ENCODE data around the gene KLHL17. TPM values are rescaled to one million over a fixed set of nuclear protein-coding genes. Genes with fewer than 3 reads are reported as not detected.

The KLHL17 gene
- total RNA-seq, 1 donor from 2014 or later = 15.1 TPM

DNA sequence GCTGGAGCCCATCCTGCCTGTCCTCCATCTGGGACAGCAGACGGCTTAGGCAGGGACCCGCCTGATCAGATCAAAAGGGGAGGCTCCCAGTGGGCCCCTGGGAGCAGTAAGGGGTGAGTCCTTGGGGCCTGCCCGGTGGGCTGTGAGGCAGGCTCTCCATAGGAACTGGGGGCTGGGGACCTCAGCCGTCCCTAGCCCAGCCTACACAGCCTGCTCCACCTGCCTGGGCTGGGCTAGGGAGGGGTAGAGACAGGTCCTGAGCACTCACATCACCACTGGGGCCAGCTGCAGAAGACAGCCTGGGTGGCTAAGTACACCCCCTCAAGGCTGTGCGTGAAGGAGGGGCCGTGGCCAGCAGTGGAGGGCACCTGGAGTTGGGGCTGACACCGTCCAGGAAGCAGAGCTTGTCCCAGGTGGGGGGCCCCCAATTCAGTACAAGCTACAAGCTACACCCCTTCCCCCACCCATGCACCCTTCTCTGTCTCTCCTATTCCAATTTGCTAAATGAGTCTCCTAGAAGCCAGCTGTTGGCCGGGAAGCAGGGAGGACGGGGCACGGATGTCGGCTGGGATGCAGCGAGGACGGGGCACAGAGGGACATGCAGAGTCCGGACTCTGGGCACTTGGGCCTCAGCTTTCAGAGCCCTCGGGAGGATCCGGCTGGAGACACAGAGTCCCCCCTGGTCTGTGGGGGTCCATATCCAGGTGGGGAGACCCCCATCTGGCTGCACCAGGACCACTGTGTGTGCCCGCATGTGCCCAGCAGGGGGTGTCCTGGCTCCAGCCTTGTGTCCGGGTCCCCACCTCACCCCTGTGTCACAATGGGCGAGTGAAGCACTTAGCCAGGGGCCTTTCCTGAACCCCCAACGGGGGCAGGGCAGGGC lies 54.7 kb downstream of the KLHL17 start:
- Mint-ChIP-seq H3K36me3 (ENCODE audit: low read depth) (peaks cover 7% of the 10 kb centered on the region), H3K9me3 (no peaks in the 10 kb centered on the region), H3K27ac (no peak overlapping the region), H3K4me3 (no peak overlapping the region), H3K27me3 (no peaks in the 10 kb centered on the region), H3K4me1 (peaks cover 30% of the 10 kb centered on the region)
- ATAC-seq (ENCODE audit: low read depth) (no peak), DNase-seq (no peak)
- ChIA-PET POLR2A (interaction anchor here (0.5 to 1.6 kb wide), 2 partner anchors 49 to 1511 kb away, joined by 3 to 5 read pairs; partner anchors contain the start of gene PANK4), CTCF (interaction anchor here (1.0 to 2.5 kb wide), 4 partner anchors 11 to 108 kb away, joined by 3 to 14 read pairs (median 4); no protein-coding TSS in a partner anchor)
- intact Hi-C loops (cut with micrococcal nuclease) = loop anchor here (5.0 kb wide), 1 partner anchor 257 kb away; the partner anchor contains the start of gene UBE2J2
- TF ChIP-seq, protein P1, sequence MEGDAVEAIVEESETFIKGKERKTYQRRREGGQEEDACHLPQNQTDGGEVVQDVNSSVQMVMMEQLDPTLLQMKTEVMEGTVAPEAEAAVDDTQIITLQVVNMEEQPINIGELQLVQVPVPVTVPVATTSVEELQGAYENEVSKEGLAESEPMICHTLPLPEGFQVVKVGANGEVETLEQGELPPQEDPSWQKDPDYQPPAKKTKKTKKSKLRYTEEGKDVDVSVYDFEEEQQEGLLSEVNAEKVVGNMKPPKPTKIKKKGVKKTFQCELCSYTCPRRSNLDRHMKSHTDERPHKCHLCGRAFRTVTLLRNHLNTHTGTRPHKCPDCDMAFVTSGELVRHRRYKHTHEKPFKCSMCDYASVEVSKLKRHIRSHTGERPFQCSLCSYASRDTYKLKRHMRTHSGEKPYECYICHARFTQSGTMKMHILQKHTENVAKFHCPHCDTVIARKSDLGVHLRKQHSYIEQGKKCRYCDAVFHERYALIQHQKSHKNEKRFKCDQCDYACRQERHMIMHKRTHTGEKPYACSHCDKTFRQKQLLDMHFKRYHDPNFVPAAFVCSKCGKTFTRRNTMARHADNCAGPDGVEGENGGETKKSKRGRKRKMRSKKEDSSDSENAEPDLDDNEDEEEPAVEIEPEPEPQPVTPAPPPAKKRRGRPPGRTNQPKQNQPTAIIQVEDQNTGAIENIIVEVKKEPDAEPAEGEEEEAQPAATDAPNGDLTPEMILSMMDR (IDR thresholded peaks at IDR 0.05) = no peak

Other genes with a start within 250 kb of the KLHL17 start
- not detected in 2 replicates for gene SAMD11, start 36.7 kb upstream of the KLHL17 start, total RNA-seq
- 95.5 and 96.8 TPM in 2 replicates for gene NOC2L, start 1.3 kb upstream of the KLHL17 start, total RNA-seq
- gene PLEKHN1, start 5.9 kb downstream of the KLHL17 start, total RNA-seq = 1.3 and 1.4 TPM in 2 replicates
- not detected in 2 replicates for gene PERM1, start 21.5 kb downstream of the KLHL17 start, total RNA-seq
- gene HES4, start 39.5 kb downstream of the KLHL17 start, total RNA-seq = 0.67 and 1.2 TPM in 2 replicates
- gene ISG15, start 52.9 kb downstream of the KLHL17 start, total RNA-seq = 25.8 and 28.9 TPM in 2 replicates
- gene AGRN, start 59.5 kb downstream of the KLHL17 start, total RNA-seq = 25.8 and 27.1 TPM in 2 replicates
- gene RNF223, start 113.7 kb downstream of the KLHL17 start, total RNA-seq = not detected in 2 replicates
- gene C1orf159, start 155.5 kb downstream of the KLHL17 start, total RNA-seq = 20.8 and 26.5 TPM in 2 replicates
- gene TTLL10, start 213.3 kb downstream of the KLHL17 start, total RNA-seq = 0.16 TPM in 1 of 2 replicates, not detected in the other
- gene TNFRSF18, start 246.0 kb downstream of the KLHL17 start, total RNA-seq = 36.7 and 37.5 TPM in 2 replicates